DND-41 (cell line): ENCODE data around the gene MICAL3.

Experiments
- ATAC-seq: fragments of 200-7000 bp; cut with Tn5 transposase; 3 replicates; pipeline ENCODE4 v1.9.1; 2021; ENCODE audit warnings: low read depth; ENCODE audit not compliant: insufficient read depth
- DNase-seq: peaks from one replicate; pipeline ENCODE4 v3.0.0-alpha.2; 2020
- H2AFZ ChIP-seq: 2 replicates; pipeline ENCODE4 v1.6.0; 2012; ENCODE audit warnings: low read depth, low read length
- H3K27ac ChIP-seq: 2 replicates; pipeline ENCODE4 v1.5.1; 2012; ENCODE audit warnings: low read length, inconsistent platforms
- H3K27me3 ChIP-seq: fragments of 200-600 bp; sonication (generic); 2 replicates; pipeline ENCODE4 v1.6.0; 2012; ENCODE audit warnings: low read length, mild to moderate bottlenecking, inconsistent platforms; ENCODE audit not compliant: insufficient read depth, poor library complexity
- H3K36me3 ChIP-seq: 2 replicates; pipeline ENCODE4 v1.5.1; 2012; ENCODE audit warnings: low read length, inconsistent platforms; ENCODE audit not compliant: insufficient read depth
- H3K4me1 ChIP-seq: 2 replicates; pipeline ENCODE4 v1.5.1; 2012; ENCODE audit warnings: mild to moderate bottlenecking, low read length; ENCODE audit not compliant: insufficient read depth
- H3K4me2 ChIP-seq: 2 replicates; pipeline ENCODE4 v1.6.0; 2012; ENCODE audit warnings: mild to moderate bottlenecking, moderate library complexity, low read length, inconsistent platforms; ENCODE audit not compliant: insufficient read depth
- H3K4me3 ChIP-seq, 2 experiments: fragments of 200-600 bp in 1 of 2; shearing (Covaris generic) in 1 of 2; 2 replicates each; pipeline ENCODE4 v1.5.1; 2012 to 2016; ENCODE audit warnings: inconsistent platforms in 2 of 2, low read length in 2 of 2, mild to moderate bottlenecking in 2 of 2, low read depth in 1 of 2, moderate library complexity in 1 of 2
- H3K79me2 ChIP-seq: 2 replicates; pipeline ENCODE4 v1.6.0; 2012; ENCODE audit warnings: low read length, inconsistent platforms; ENCODE audit not compliant: insufficient read depth
- H3K9ac ChIP-seq: 2 replicates; pipeline ENCODE4 v1.6.0; 2012; ENCODE audit warnings: low read depth, mild to moderate bottlenecking, inconsistent platforms, low read length, moderate library complexity
- H3K9me3 ChIP-seq: 2 replicates; pipeline ENCODE4 v1.5.1; 2012; ENCODE audit warnings: low read length, moderate library complexity, mild to moderate bottlenecking, inconsistent platforms; ENCODE audit not compliant: insufficient read depth, severe bottlenecking
- H4K20me1 ChIP-seq: 2 replicates; pipeline ENCODE4 v1.6.0; 2012; ENCODE audit warnings: low read length; ENCODE audit not compliant: insufficient read depth
- EZH2 ChIP-seq: IDR thresholded peaks from 3 replicates; pipeline ENCODE4 v1.6.1; 2012; ENCODE audit warnings: borderline replicate concordance, low read depth, mild to moderate bottlenecking, moderate library complexity, low read length, inconsistent platforms; ENCODE audit not compliant: severe bottlenecking
- TF ChIP-seq, protein P1 (sequence below): IDR thresholded peaks from 2 replicates; pipeline ENCODE4 v1.5.1; 2012; ENCODE audit warnings: borderline replicate concordance, low read length, moderate library complexity, mild to moderate bottlenecking; ENCODE audit not compliant: poor library complexity, severe bottlenecking; ENCODE audit errors: extremely low read depth

MICAL3 gene

DNA sequence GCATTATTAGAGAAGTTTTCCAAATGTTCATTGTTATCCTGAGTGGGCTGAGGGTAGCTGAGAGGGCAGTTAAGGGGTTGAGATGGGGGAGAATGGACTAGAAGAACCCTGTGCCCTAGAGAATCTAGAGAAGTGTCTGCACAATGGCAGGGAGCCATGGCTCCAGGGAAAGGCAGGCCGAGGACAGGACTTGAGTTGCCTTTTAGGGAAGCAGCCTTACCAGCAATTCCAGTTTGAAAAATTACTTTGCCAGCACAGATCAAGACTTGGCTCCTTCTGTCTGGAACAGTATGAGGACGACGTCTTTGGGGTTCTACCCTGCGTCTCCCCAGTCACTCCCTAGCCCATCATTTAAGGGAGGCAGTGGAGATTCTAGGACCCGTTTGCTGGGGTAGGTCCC is 25.7 kb upstream of the MICAL3 start:
- no peaks in the 10 kb centered on the region for H3K4me1 ChIP-seq
- H3K9ac ChIP-seq = no peak overlapping the region
- H3K4me3 ChIP-seq = no peak overlapping the region
- H3K36me3 ChIP-seq = no peaks in the 10 kb centered on the region
- no peak for ATAC-seq
- no peak overlapping the region for H3K4me2 ChIP-seq
- TF ChIP-seq, protein P1, sequence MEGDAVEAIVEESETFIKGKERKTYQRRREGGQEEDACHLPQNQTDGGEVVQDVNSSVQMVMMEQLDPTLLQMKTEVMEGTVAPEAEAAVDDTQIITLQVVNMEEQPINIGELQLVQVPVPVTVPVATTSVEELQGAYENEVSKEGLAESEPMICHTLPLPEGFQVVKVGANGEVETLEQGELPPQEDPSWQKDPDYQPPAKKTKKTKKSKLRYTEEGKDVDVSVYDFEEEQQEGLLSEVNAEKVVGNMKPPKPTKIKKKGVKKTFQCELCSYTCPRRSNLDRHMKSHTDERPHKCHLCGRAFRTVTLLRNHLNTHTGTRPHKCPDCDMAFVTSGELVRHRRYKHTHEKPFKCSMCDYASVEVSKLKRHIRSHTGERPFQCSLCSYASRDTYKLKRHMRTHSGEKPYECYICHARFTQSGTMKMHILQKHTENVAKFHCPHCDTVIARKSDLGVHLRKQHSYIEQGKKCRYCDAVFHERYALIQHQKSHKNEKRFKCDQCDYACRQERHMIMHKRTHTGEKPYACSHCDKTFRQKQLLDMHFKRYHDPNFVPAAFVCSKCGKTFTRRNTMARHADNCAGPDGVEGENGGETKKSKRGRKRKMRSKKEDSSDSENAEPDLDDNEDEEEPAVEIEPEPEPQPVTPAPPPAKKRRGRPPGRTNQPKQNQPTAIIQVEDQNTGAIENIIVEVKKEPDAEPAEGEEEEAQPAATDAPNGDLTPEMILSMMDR = no peak
- no peak for TF ChIP-seq EZH2
- no peaks in the 10 kb centered on the region for H3K27me3 ChIP-seq
- H3K27ac ChIP-seq = no peak overlapping the region
- no peak overlapping the region for H2AFZ ChIP-seq
- no peaks in the 10 kb centered on the region for H3K79me2 ChIP-seq
- H4K20me1 ChIP-seq = no peaks in the 10 kb centered on the region
- no peak for DNase-seq
- no peaks in the 10 kb centered on the region for H3K9me3 ChIP-seq

DNA sequence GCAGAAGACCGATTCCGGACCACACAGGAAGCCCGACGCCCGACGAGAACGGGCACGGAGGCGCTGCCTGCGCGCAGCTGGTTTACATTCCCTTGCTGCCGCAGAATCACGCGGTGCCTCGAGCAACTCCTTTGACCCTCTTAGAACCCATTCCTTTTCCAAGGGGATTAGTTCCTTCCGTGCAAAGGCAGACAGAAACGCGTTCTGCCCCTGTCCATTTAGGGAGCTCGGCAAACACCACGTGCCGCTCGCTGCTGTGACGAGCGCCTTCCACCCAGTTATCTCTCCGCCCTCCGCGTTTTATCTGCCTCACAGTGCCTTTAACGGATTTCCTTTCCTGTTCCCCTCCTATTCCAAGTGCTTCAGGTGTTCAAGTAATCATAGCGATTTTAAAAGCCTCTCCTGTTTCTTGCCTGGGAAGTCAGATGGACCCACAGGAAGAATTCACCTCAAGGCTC is 24.1 kb upstream of the MICAL3 start:
- H2AFZ ChIP-seq = no peak overlapping the region
- no peaks in the 10 kb centered on the region for H3K27me3 ChIP-seq
- no peak overlapping the region for H3K4me3 ChIP-seq
- H3K9me3 ChIP-seq = no peaks in the 10 kb centered on the region
- no peaks in the 10 kb centered on the region for H3K36me3 ChIP-seq
- no peak overlapping the region for H3K27ac ChIP-seq
- H3K4me1 ChIP-seq = no peaks in the 10 kb centered on the region
- H3K79me2 ChIP-seq = no peaks in the 10 kb centered on the region
- no peak overlapping the region for H3K4me2 ChIP-seq
- TF ChIP-seq, protein P1 = no peak
- TF ChIP-seq EZH2 = no peak
- H3K9ac ChIP-seq = no peak overlapping the region
- no peaks in the 10 kb centered on the region for H4K20me1 ChIP-seq
- DNase-seq = no peak
- no peak for ATAC-seq

DNA sequence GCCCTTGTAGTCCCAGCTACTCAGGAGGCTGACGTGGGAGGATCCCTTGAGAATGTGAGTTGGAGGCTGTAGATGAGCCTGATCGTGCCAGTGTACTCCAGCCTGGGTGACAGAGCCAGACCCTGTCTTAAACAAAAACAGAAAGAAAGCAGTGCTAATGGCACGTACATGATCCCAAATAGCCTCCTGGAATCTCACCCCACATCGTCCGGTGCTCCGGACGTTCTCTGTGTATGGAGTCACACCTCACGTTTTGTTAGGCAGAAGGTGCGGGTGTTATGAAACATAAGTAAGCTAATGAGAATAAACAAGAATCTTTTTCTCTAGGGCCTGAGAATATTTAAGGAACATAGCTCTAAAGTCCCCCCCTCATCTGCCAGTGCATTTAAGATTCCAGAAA is 23.7 kb upstream of the MICAL3 start:
- Histone ChIP-seq H3K4me2 (no peak overlapping the region), H3K27ac (no peak overlapping the region), H3K9me3 (no peaks in the 10 kb centered on the region), H3K4me1 (no peaks in the 10 kb centered on the region), H3K27me3 (no peaks in the 10 kb centered on the region), H2AFZ (no peak overlapping the region), H3K36me3 (no peaks in the 10 kb centered on the region), H4K20me1 (no peaks in the 10 kb centered on the region), H3K4me3 (no peak overlapping the region), H3K9ac (no peak overlapping the region), H3K79me2 (no peaks in the 10 kb centered on the region)
- ATAC-seq = no peak
- TF ChIP-seq EZH2 = no peak
- TF ChIP-seq, protein P1 = no peak
- DNase-seq = no peak

DNA sequence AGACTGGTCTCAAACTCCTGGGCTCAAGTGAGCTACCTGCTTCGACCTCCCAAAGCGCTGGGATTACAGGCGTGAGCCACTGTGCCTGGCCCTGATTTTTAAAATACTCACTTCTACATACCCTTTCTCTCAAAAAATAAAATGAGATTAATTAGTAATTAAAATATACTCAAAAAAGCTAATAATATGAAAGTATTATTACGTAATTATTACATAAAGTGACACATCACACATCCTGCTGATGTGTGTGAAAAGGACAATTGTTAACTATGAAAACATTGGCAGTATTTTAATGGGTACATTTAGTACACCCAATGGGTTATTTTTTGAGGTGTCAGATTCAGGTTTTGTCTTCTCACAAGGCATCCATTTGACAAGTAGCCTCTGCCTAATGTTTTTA is 21.4 kb upstream of the MICAL3 start:
- Histone ChIP-seq H3K4me1 (no peaks in the 10 kb centered on the region), H3K27ac (no peak overlapping the region), H3K4me3 (no peak overlapping the region), H3K9me3 (no peaks in the 10 kb centered on the region), H3K79me2 (no peaks in the 10 kb centered on the region), H4K20me1 (no peaks in the 10 kb centered on the region), H3K27me3 (no peaks in the 10 kb centered on the region), H3K36me3 (no peaks in the 10 kb centered on the region), H3K4me2 (no peak overlapping the region), H2AFZ (no peak overlapping the region), H3K9ac (no peak overlapping the region)
- DNase-seq (no peak), ATAC-seq (no peak)
- TF ChIP-seq, protein P1 = no peak
- no peak for TF ChIP-seq EZH2
